Measurements from ENCODE around the gene DENND1B. TPM values are rescaled to one million over a fixed set of nuclear protein-coding genes. Genes with fewer than 3 reads are reported as not detected.

DENND1B gene
- total and polyA plus RNA-seq, 2 of the 8 experiments (the other 6 are each of a cell fraction or from before 2014, with no cell fraction given), result 0.74 to 3.3 TPM

GRCh38 chr1:197486946-197487345 lies 288.3 kb downstream of the DENND1B start:
- H4K20me1 ChIP-seq (replicated peaks in 1 of 2; ENCODE audit: control insufficient read depth in 1 of 2, insufficient read depth in 2 of 2, low read length in 2 of 2), result no peaks in the 10 kb centered on the region
- DNase-seq (ENCODE audit: low read depth in 1 of 2, low spot score in 2 of 2) (no peak), FAIRE-seq (no peak)
- WGBS, 2 experiments (ENCODE audit: extremely low coverage in 1 of 2, insufficient coverage in 1 of 2, insufficient read length in 1 of 2, insufficient replicate concordance in 2 of 2, low coverage in 1 of 2, low lambda C conversion rate in 2 of 2, missing lambda C conversion rate in 1 of 2), result 100% methylated on average over 2 of the region's 2 CpGs; no CpG with 5 or more reads in 1 of the 2 experiments
- POLR2A ChIA-PET (ENCODE audit: partially characterized antibody), result no interaction called here
- no peak overlapping the region for H4K5ac ChIP-seq (ENCODE audit: insufficient read length, low read depth, low read length)
- H3K36me3 ChIP-seq (ENCODE audit: control insufficient read depth in 2 of 4, insufficient read depth in 4 of 4, low read length in 3 of 4), result no peaks in the 10 kb centered on the region
- H3K4me3 ChIP-seq (ENCODE audit: extremely low read depth in 1 of 4, insufficient read depth in 2 of 4, low read depth in 3 of 4, low read length in 4 of 4), result no peak overlapping the region
- H3K9me3 ChIP-seq (ENCODE audit: insufficient read depth in 2 of 2, low read depth in 1 of 2, low read length in 1 of 2), result no peaks in the 10 kb centered on the region
- CTCF ChIA-PET (ENCODE audit: partially characterized antibody), result interaction anchor here (1.2 to 1.3 kb wide), 2 partner anchors 11 to 32 kb away, joined by 3 read pairs; no protein-coding TSS in a partner anchor
- no peak overlapping the region for H3K14ac ChIP-seq (ENCODE audit: insufficient read length)
- H3K4me2 ChIP-seq (ENCODE audit: insufficient read depth in 1 of 2, low read depth in 2 of 2, low read length in 2 of 2), result no peak overlapping the region
- no peak overlapping the region for H2BK15ac ChIP-seq (ENCODE audit: low read length)
- H3K27me3 ChIP-seq (replicated peaks in 1 of 4; ENCODE audit: control insufficient read depth in 3 of 4, extremely low read depth in 1 of 4, insufficient read depth in 3 of 4, low read length in 3 of 4), result no peaks in the 10 kb centered on the region
- no peaks in the 10 kb centered on the region for H3K79me1 ChIP-seq (ENCODE audit: low read depth, low read length)
- H2AK5ac ChIP-seq (ENCODE audit: low read depth, low read length), result no peak overlapping the region
- no peak overlapping the region for H3K9ac ChIP-seq (replicated peaks in 1 of 4; ENCODE audit: extremely low read depth in 1 of 4, low read depth in 3 of 4, low read length in 3 of 4)
- no peak for TF ChIP-seq HDAC2 (IDR thresholded peaks at IDR 0.05; ENCODE audit: borderline replicate concordance in 1 of 2, low read depth in 2 of 2, low read length in 2 of 2)
- no peak for TF ChIP-seq POU5F1 (IDR thresholded peaks at IDR 0.05; ENCODE audit: low read depth, low read length)
- H4K91ac ChIP-seq (replicated peaks; ENCODE audit: insufficient read length, low read length), result no peak overlapping the region
- no peak overlapping the region for H2BK12ac ChIP-seq (ENCODE audit: low read depth, low read length)
- H3K4ac ChIP-seq (replicated peaks; ENCODE audit: insufficient read length, low read depth, low read length), result no peak overlapping the region
- H2BK20ac ChIP-seq (ENCODE audit: low read length), result no peak overlapping the region
- H4K8ac ChIP-seq (ENCODE audit: extremely low read depth, insufficient read depth, low read length), result no peak overlapping the region; the same call in 1 of the 2 replicates
- H3K56ac ChIP-seq (replicated peaks; ENCODE audit: insufficient read length, low read depth, low read length), result no peak overlapping the region
- no peak overlapping the region for H3K23ac ChIP-seq (ENCODE audit: insufficient read length)
- no peaks in the 10 kb centered on the region for H3K79me2 ChIP-seq (ENCODE audit: control insufficient read depth in 1 of 2, insufficient read depth in 2 of 2, low read length in 2 of 2)
- H2BK120ac ChIP-seq (replicated peaks; ENCODE audit: low read depth, low read length), result no peak overlapping the region
- H3K18ac ChIP-seq (ENCODE audit: extremely low read depth, low read length), result no peak overlapping the region
- no peaks in the 10 kb centered on the region for H3K23me2 ChIP-seq (ENCODE audit: low read depth, low read length)
- H2AFZ ChIP-seq (ENCODE audit: low read length), result no peak overlapping the region
- H3K4me1 ChIP-seq (replicated peaks in 1 of 4; ENCODE audit: control insufficient read depth in 3 of 4, insufficient read depth in 4 of 4, low read length in 3 of 4), result no peaks in the 10 kb centered on the region
- no peak overlapping the region for H3K27ac ChIP-seq (ENCODE audit: low read depth, low read length)
- H2BK5ac ChIP-seq (ENCODE audit: low read depth, low read length), result no peak overlapping the region

Data from H1 (cell line).